LNCaP clone FGC (cell line): Measurements from ENCODE around the gene ATP6V1G1.

ENCODE experiments used
- DNase-seq: peaks from one replicate; pipeline ENCODE4 v3.0.0-alpha.2; 2011; ENCODE audit warnings: low read depth
- H3K4me3 ChIP-seq: 2 replicates; pipeline ENCODE4 v1.5.1; 2011; ENCODE audit warnings: mild to moderate bottlenecking, low read depth, low read length, control low read depth
- TF ChIP-seq, protein P1 (sequence below): IDR thresholded peaks from 2 replicates; pipeline ENCODE4 v1.5.1; 2012; ENCODE audit warnings: mild to moderate bottlenecking; ENCODE audit not compliant: control insufficient read depth, insufficient read depth; ENCODE audit errors: extremely low read depth

Gene ATP6V1G1

DNA sequence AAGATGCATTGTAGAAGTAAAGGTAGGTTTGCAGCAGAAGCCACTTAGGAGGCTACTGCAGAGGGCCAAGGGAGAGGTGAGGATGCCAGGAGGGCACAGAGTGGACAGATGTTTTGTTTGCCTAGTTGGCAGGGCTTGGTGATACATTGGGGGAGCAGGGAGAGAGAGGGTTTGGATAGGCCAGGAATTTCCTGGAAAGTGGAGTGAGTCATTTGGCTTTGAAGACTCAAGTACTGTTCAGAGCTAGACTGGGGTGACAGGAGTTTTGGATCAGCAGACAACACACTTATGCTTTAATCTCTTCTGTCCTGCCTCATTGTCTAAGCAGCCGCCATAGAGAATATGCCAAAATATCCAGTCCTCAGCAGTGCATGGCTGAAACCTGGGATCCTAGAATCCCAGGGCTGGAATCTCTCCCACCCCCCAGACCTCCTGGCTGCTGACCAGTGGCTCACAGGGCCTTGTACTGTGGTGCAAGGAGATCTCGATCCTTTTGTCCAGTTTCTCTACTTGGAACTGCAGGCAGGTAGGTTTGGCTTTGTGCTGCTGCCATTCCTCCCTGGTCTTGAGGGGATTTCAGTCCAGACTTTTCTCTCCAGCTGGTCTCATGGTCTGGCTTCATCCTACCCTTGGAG, 34.5 kb downstream of the ATP6V1G1 start:
- DNase-seq: no peak
- TF ChIP-seq, protein P1, sequence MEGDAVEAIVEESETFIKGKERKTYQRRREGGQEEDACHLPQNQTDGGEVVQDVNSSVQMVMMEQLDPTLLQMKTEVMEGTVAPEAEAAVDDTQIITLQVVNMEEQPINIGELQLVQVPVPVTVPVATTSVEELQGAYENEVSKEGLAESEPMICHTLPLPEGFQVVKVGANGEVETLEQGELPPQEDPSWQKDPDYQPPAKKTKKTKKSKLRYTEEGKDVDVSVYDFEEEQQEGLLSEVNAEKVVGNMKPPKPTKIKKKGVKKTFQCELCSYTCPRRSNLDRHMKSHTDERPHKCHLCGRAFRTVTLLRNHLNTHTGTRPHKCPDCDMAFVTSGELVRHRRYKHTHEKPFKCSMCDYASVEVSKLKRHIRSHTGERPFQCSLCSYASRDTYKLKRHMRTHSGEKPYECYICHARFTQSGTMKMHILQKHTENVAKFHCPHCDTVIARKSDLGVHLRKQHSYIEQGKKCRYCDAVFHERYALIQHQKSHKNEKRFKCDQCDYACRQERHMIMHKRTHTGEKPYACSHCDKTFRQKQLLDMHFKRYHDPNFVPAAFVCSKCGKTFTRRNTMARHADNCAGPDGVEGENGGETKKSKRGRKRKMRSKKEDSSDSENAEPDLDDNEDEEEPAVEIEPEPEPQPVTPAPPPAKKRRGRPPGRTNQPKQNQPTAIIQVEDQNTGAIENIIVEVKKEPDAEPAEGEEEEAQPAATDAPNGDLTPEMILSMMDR: no peak
- no peak overlapping the region for H3K4me3 ChIP-seq

DNA sequence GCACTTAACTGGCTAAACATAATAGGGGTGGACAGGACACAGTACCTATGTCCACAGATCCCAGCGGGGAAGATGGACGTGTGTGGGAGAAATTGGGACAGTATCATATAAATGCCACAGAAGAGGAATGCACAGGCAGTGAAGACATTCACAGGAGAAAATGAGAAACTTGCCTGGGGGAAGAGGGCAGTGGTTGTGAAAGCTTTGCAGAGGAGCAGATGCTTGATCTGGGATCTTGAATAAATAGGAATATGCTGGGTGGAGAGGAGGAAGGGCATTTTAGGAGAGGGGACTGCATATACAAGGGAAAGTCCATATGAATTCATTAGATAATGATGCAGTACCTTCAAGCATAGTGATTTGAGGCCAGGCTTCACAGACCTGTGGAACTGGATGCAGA, 37.1 kb downstream of the ATP6V1G1 start:
- DNase-seq: no peak
- no peak overlapping the region for H3K4me3 ChIP-seq
- TF ChIP-seq, protein P1: no peak

DNA sequence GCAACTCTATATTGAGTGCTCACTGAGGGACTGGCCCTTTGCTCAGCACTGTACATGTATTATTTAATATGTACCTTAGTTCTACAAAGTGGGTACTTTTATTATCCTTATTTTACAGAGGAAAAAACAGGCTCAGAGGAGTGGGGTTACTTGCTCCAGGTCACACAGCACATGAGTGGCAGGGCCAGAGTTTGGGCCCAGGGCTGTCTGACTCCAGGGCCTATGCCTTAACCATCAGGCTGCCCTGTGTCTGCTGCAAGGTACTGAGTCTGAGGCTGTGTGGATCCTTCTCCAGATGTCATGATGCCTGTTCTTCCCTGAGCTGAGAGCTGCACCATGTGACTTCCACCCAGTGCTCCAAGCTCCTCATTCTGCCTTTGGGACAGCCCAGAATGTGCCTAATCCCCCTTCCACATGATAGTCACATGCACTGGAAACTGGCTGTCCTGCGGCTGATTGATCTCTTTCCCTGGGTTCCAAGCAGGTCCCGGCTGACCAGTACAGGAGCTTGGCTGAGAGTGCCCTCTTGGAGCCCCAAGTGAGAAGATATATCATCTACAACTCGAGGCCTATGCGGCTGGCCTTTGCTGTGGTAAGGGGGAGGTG, 38.9 kb downstream of the ATP6V1G1 start:
- no peak for DNase-seq
- no peak overlapping the region for H3K4me3 ChIP-seq
- TF ChIP-seq, protein P1: no peak

DNA sequence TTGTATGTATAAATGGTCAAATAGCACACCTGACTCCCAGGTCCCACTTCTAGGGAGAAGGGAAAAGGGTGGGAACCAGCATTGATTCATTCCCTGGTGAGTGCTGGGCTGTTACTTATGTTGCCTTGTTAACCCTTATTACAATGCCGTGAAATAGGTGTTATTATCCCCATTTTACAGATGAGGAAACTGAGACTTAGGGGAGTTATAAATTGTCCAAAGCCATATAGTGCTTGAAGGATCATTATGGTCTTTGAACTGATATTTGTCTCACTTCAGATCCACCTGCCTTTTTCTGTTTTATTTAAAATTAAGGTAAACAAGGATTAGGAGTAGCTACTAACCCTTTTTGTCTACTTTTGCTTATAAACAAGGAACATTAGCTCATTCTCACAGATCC, 40.0 kb downstream of the ATP6V1G1 start:
- no peak overlapping the region for H3K4me3 ChIP-seq
- no peak for DNase-seq
- TF ChIP-seq, protein P1: no peak

DNA sequence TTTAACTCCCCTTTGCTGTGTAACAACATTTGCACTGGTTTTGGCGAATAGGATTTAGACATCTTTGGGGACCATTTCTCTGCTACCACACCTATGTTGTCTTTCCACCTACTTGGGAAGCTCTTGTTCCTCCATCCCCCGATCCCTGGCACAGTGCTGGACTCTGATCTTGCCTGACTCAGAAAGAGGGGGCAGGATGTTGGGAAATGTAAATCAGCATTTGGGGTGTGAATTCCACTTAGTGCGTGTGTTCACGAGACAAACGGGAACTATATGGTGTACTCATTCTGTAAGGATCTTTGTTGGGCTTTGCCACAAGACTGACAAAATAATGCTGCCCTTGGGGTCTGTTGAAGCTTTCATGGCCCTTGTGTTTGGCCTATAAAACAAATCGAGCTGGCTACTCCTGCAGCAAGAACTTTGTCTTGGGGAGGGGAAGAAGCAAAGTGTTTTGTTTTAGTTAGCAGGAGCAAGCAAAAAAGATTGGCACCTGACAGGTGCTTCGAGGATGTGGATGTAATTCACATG, 42.1 kb downstream of the ATP6V1G1 start:
- no peak for DNase-seq
- TF ChIP-seq, protein P1: no peak
- H3K4me3 ChIP-seq: no peak overlapping the region

DNA sequence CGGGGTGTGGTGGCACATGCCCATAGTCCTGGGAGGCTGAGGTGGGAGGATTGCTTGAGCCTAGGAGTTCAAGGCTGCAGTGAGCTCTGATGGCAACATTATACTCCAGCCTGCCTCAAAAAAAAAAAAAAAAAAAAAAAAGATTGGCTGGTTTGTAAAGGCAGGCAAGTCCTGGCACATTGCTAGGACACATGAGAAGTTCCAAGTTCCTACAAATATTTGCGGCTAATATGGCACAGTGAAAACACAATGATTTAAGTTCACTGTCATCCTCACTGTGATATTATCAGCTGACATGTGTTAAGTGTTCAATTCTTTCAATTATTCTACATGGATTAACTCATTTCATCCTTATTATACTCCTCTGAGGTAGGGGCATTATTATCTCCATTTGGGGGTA, 43.6 kb downstream of the ATP6V1G1 start:
- no peak for DNase-seq
- TF ChIP-seq, protein P1: no peak
- no peak overlapping the region for H3K4me3 ChIP-seq

DNA sequence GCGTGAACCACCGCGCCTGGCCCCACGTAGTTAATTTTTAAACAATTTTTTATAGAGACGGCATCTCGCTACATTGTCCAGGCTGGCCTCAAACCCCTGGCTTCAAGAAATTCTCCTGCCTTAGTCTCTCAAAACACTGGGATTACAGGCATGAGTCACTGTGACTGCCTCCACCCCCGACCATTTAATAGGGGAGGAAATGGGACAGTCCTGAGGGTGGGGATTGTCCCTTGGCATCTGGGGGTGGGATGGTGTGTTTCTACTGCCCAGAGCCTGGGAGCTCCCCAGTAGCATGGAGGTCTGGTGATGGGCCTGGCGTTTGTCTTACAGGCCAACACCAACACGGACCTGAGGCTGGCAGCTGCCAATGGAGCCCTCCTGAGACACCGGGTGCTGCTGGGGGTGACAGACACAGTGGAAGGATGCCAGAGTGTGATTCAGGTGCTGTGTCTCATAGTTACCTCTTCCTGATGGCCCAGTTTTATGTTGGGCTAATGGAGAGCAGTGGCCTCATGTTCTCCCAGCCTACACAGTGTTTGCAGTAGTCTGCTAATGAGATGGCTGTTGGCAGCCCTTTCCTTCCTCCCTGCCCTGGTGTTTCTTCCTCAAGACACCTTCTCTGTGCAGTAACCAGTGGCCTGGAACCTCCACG, 46.0 kb downstream of the ATP6V1G1 start:
- no peak overlapping the region for H3K4me3 ChIP-seq
- TF ChIP-seq, protein P1: no peak
- no peak for DNase-seq
